SW480 (cell line): ENCODE results near the gene CXCR3.
"Not testable (repeated sequence)": the region's sequence is repeated elsewhere in the genome, so short reads cannot be mapped to it uniquely, and the experiment has no call there.

Experiments
- DNase-seq: peaks from one replicate; pipeline ENCODE4 v3.0.0-alpha.2; 2016; ENCODE audit warnings: low spot score

The CXCR3 gene

DNA sequence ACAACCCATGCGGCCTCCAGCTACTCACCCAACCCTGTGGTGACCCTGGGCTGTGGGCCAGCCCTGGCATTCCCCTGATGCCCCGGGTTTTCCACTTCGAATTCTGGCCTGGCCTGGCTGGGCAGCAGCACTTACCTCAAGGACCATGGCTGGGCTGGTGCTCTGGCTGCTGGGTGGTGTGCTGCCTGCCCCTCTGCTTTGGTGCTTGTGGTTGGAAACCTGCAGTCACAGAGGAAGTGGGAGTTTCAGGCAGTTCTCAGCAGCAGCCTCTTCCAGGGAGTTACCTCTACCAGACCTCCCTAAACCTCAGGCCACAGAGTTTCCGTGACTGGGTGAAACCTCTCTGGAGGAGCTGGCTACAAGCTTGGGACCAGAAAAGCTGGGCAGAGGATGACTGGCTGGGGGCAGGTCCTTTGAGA lies at the start of gene CXCR3:
TSS of gene CXCR3 (minus strand) at position 209 of the 419 bp plus-strand sequence. CDS start at position 147, 62 bp downstream.
- DNase-seq: no peak

DNA sequence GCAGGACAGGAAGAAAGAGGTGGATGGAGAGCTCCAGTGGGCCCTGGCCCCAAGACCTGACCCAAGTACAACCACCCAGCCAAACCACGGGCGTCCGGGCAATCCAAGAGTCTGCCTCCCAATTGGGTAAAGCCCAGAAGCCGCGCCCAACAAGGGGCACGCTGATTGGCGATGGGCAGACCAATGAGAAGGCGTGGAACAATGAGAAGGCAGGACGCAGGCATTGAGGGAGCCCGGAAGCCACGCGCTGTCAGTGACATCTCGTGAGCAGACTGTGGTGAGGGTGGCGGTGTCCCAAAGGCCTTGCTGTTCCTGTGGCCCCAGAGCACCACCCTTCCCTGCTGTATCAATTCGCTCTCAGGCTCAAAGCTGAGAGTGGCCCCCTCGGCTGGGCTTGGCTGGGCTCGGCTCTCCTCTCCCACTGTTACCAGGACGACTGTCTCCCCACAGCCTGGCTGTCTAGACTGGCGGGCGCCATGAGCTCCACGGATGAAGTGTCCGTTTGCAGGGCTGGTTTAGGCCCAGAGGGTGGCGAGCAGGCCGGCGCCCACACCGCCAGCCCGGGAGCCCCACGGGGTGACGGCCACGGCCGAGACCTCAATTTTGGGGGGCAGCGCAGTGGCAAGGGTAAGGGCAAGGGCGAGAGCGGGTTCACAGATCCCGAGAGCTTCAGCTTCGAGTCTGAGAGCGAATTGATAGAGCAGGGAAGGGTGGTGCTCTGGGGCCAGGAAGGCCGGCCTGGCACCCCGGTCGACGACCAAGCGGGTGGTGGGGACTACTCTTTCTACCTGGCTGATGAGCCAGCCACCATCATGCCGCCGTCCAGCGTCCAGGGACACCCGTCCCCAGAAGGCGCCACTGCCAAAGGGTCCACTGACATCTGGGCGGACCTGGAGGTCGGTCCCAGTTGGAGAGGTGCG lies 49.3 kb upstream of the CXCR3 start, which contains the start of gene LOC101059915:
TSS of gene LOC101059915 (plus strand) at position 219 of the 920 bp plus-strand sequence.
- DNase-seq: no peak

DNA sequence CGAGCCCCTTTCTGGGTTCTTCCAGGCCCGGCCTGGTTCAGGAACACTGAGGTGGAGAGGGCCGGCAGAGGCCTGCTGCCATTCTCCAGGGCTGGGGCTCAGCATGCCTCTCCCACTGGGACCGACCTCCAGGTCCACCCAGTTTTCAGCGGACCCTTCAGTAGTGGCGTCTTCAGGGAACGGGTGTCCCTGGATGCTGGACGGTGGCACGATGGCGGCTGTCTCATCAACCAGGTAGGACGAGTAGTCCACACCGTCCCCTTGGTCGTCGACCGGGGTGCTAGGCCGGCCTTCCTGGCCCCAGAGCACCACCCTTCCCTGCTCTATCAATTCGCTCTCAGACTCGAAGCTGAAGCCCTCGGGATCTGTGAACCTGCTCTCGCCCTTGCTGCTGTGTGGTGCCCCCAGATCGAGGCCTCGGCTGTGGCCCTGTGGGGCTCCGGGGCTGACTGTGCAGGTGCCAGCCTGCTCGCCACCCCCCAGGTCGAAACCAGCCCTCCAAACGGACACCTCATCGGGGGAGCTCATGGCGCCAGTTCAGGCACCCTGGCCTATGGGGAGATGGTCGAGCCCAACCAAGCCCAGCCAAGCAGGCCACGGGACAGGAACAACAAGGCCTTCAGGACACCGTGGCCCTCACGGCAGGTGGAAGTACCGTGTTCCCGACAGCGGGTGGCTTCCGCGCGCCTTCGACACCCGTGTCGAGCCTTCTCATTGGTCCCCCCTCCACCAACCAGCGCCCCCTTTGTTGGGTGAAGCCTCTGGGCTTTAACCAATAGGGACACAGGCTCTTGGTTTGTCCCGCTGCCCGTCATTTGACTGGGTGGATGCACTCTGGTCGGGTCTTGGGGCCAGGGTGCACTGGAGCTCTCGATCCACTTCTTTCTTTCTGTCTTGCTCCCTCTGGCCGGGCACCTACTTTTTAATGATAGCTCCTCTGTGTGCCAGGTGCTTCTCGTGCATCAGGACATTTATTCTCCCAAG lies 48.2 kb upstream of the CXCR3 start:
- DNase-seq: no peak

DNA sequence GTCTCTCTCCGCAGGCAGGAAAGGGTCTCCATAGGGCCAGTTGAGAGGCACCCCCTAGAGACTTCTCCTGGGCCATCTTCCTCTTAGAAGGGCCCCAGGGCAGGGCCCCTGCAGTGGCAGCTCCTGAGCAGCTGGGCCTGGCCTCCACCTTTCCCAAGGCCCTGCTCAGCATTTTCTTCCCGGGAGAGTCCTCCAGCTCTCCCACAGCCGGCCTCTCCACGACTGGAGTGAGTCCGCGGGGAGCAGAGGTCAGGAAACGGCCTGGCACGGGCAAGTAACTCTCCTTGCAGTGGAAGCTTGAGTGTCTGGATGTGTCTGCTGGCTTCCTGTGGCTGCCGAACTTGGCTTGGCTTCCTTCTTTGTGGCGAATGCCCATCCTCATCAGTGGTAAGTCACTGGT lies 47.4 kb upstream of the CXCR3 start:
- no peak for DNase-seq

DNA sequence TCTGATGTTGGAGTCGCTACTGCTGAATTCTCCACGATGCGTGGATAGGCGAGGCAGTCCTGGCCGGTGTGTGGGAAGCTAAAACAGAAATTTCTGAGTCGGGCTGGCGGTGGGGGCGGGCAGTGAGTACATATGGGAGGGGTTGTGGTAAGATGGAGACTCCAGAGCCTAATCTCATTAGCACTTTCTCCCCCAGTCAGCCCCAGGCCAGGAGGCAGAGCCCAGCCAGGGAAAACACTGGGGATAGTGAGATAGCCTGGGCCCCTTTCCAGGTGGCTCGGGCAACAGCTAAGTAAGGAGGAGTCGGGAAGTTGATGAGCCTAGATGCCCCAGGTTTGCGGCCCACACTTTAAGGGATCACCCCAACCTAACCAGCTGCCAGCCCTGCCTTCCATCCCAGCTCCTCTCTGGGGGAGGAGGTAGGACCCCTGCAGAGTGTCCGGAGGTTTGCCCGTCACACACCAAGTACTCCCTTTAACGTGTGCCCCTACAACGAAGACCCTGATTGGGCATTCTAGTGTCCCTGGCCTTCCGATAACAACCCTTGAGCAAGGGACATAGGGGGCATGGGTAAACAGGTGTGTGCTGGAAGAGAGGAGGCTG lies 46.7 kb upstream of the CXCR3 start:
- no peak for DNase-seq

DNA sequence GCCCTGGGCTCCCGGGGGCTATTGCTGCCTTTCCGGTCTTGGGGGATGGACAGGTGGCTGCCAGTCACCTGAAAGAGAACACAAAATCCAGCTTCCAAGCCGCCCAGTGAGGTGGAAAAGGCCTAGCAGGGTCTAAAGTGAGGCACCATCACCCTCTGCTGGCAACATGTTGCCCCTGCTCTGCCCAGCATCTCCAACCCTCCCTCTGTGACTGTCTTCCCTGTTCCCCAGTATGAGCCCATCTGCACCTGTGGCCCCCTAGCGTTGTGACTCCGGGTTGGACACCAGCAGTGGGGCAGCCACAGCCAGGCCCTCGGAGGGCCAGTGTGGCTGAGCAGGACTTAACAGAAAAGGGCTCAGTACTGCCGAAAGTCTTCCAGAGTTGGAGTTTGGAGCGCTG lies 45.9 kb upstream of the CXCR3 start:
- peak; percentile 71 for DNase-seq

DNA sequence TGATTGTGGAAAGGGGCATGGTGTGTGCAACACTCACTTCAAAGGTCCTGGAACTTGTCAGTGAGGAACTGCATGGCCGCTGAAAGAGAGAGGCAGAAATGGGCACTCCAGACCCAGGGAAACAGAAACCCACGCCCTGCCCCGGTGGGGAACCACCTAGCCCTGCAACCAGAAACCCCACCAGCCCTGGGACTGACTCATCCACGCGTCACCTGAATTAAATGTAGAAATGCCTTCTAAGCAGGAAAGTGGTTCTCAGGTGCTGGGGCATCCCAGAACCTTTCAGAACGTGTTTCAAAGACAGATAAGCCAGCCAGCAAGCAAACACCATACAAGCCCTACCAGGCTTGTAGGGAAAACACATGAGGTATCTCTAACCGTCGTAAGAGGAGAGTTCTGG lies 44.9 kb upstream of the CXCR3 start:
- DNase-seq: peak; percentile 33

DNA sequence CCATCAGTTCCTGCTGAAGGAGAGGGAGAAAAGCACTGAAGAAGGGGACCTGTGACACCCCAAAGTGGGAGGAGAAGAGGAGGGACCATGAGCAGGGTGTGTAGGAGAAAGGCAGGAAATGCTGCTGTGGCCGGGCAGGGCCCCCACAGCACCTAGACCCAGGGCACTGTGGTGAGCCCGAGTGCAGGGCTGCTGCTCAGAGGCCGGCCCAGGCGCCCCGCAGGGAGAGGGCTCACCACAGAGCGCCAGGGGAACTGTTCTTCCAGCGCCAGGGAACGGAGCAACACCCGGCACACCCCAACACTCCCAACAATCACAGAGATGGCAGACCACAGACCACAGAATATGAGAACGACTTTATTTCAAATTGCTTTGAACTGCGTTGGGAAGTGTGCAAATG lies 44.3 kb upstream of the CXCR3 start:
- DNase-seq: peak; percentile 63

DNA sequence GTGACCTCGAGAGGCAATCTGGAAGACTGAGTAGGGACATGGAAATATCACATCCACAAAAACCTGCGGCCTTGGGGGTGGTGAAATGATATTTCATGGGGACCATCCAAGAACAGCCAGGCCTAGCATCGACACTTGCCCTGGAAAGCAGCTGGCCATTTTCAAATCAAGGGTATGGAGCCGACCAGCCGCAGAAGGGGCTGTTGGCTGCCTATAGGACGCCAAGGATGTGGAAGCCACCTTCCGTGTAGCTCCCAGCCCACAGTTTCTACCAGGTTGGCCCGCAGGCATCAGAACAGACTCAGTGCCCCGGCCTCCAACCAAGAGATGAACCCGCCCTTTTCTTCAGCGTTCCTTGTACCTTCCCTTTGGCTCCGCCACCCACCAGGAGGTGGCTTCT lies 43.6 kb upstream of the CXCR3 start:
- DNase-seq: no peak

DNA sequence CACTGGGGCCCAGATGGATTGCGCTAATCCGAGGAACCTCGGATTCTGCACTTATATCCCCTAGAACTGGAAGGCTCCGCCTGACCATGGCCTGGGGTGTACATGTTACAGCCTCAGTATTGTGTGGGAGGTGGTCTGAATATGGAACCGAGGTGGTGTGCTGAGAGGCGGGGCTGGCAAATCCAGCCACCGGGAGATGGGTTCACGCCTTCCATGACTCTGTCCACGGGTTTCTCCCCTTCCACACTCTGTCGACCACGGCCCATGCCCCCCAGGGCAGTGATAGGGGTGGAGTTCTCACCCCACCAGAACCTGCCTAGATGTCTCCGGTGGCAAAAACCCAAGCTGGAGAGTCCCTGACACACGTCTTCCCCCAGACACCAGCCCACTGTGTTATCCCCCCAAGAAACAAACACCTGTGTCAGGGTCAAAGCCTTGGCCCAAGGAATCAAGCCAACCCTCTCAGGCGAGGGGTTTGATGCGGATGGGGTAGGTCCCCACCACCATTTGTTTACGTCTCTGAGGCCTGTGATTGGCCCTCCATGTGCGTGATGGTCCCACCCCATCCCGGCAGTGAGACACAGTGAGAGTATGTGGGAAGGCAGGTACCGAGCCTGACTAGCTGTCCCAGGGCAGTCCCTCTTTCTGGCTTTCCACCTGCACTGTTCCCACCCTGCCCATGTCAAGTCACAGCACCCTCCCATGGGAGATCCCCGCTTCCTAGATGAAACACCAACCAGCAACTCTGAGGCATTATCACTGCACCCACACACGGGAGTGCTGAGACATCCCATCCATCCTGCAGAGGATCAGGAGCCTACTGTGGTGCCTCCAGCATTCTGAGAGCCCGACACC lies 42.5 kb upstream of the CXCR3 start:
- no peak for DNase-seq

DNA sequence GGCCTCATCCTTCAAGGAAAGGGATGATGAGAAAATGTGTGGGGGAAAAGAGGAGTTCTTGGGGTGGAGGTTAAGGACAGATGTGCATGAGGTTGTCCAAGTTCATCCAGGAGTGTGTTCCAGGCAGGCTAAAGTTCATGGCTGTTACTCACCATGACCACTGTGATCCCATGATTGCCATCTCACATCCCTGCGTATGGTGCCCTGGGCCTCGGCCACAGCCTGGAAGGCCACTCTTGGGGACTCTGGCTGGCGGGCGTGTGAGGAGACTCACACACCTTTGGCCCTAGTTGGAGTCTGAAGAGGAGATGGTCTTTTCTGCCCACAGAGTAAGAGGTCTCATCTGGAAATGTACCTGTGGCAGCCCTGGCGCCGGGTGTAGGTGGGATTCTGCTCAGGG lies 41.6 kb upstream of the CXCR3 start:
- DNase-seq: no peak

DNA sequence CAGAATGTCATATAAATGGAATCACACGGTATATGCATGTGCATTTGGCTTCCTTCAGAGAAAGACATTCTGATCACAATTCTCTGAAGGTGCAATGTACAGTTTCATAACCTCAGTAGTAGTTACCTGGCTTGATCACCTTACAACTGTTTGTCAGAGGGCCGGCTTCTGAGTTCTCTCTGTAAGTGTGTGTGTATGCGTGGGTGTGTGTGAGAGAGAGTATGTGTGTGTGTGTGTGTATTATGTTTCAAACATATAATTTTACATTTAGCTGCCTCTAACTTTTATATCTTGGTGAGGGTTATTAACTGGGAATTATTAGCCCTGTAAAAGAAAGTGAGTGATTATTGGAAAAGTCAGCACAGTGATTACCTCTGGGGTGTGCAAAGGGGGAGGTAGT lies 41.0 kb upstream of the CXCR3 start:
- DNase-seq: no peak

DNA sequence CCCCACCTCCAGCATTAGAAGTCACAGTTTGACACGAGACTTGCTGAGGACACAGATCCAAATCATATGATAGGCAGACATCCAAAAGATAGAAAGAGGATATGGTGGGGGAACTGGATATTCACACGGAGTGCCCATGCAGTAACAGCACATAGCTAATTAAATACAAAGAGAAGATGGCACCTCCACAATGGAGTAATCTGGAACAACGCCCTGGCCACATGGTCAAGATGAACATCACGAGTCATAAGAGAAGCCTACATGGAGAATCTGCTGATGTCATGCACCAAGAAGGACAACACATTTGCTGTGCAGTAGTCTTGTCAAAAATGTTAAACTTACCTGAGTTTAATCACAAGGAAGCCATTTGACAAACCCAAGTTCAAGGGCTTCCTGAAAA lies 39.0 kb upstream of the CXCR3 start:
- no peak for DNase-seq

DNA sequence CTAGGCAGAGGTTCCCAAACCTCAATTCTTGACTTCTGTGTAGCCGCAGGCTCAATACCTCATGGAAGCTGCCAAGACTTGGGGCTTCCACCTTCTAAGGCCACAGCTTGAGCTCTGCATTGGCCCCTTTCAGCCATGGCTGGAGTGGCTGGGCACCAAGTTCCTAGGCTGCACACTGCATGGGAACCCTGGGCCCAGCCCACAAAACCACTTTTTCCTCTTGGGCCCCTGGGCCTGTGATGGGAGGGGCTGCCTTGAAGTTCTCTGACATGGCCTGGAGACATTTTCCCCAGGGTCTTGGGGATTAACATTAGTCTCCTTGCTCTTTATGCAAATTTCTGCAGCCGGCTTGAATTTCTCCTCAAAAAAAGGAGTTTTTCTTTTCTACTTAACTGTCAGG lies 35.0 kb upstream of the CXCR3 start:
- no peak for DNase-seq

DNA sequence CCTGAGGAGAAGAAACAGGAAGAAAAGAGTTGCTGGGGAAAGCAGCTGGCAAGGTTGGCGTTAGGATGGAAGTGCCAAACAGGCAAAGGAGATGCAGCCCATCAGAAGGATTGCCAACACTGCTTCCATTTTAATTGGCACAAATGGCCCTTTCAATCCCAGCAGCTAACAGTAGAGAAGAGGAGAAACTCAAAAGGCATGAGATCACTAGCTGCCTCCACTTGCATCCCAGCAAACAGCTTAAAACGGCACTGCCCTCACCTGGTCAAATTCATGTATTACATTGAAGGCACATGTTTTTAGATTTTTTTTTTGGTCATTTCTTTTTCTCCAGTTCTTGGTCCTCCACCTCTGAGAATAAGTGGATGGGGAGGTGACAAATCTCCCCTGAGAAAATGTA lies 34.1 kb upstream of the CXCR3 start:
- DNase-seq: peak; percentile 66

DNA sequence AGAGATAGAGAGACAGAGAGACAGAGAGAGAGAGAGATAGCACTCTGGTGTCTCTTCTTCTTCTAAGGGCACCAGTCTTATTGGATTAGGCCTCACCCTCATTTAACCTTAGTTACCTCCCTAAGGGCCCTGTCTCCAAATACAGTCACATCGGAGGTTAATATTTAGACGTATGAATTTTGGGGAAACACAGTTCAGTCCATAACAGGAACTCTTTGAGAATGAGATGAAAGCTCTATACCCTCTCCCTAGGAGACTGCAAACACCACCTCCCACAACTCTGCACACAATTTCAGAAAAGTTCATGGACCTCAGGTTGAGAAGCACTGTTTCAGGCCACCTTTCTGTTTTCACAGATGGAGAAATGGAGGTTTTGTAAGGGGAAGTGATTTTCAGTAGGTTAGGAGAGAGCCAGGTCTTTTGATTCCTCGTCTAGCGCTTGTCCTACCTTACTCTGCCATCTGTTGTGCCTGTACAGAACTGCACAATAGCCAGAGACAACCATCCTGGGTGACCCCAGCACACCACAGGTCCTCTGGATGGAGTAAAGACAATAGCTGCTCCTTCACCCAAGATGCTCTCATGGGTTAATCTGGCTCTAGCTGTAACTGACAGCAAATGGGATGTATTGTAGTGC lies 32.1 kb upstream of the CXCR3 start:
- peak; percentile 41 for DNase-seq

DNA sequence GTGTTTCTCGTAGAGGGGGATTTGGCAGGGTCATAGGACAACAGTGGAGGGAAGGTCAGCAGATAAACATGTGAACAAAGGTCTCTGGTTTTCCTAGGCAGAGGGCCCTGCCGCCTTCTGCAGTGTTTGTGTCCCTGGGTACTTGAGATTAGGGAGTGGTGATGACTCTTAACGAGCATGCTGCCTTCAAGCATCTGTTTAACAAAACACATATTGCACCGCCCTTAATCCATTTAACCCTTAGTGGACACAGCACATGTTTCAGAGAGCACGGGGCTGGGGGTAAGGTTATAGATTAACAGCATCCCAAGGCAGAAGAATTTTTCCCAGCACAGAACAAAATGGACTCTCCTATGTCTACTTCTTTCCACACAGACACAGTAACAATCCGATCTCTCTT lies 26.1 kb upstream of the CXCR3 start:
- not testable (repeated sequence) for DNase-seq

DNA sequence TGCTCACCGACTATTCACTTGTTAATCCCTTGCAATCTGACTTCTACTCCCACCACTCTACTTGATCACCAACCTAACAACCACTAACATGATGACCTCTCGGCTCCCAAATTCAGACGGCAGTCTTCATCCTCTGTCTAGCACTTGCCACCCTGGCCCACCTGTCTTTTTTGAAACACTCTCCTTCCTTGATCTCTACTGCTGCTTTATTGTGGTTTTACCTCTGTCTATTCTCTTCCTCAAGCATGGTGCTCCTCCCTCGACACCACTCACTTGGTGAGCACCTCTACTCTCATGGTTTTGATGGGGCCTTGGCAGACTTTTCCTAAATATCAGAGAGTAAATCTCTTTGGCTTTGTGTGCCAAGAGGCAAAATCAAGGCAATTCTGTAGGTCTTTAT lies 21.7 kb upstream of the CXCR3 start:
- no peak for DNase-seq

DNA sequence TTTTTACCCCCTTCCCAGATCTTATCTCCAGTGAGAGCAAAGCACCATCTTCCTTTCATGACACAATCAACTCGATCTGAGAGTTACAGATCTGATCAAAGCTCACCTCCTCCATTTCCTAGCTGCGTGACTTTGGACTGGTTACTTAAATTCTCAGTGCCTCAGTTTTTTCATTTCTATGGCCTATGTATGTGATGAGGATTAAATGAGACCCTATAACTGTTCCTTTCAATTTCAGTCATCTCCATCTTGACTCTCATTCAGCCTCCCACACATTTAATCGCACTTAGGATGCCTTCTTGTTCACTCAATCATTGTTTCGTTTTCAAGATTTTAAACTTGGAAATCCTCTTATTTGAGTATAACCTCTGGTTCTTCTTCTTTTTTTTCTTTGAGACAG lies 20.1 kb upstream of the CXCR3 start:
- no peak for DNase-seq

DNA sequence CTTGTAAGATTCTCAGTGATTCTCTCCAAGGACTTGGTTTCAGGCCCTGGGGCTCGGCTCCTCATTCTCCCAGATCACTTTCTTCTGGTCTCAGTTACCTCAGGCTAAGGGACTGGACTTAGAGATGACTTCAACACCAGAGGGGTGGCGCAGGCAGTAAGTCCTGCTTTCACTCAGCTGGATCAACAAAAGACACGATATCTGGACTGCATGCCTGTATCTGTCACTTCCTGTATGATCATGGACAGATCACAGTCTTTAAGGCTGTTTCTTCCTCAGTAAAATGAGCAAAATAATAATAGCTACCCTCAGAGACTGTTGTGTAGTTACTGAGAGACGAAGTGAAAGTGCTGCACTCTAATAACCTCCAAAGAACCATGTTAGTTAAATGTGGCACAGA lies 19.5 kb upstream of the CXCR3 start:
- no peak for DNase-seq

DNA sequence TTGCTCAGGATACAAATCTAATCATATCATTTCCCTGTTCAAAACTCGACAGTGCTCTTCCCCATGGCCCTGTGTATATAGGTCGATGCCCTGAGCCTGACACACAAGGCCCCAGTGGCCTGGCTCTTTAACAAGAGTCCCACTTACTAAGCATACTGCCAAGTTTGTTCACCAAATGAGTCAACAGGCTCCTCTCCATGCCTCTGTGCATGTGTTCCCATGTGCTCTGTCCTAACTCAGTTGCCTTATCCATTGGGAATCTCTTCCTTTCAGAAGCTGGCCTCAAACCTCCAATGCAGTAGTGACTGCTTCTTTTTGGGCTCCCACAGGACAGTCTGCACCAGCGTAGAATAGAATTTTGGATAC lies 18.9 kb upstream of the CXCR3 start:
- no peak for DNase-seq
